H1 (cell line): ENCODE data around the gene TLE4. TPM values are rescaled to one million over a fixed set of nuclear protein-coding genes. Genes with fewer than 3 reads are reported as not detected.

Experiments
- CTCF ChIA-PET: fragments of 300-600 bp; sonication (Branson Sonifier 250); formaldehyde crosslinking; loops from one replicate; lab custom pipeline; 2021; ENCODE audit not compliant: partially characterized antibody; lab: Charles Lee
- POLR2A ChIA-PET: fragments of 300-600 bp; sonication (Branson Sonifier 250); formaldehyde crosslinking; loops from one replicate; lab custom pipeline; 2021; ENCODE audit warnings: inconsistent platforms; ENCODE audit not compliant: partially characterized antibody; lab: Charles Lee
- DNase-seq, 2 experiments: peaks; one replicate each; pipeline versions ENCODE4 v3.0.0 to v3.0.0-alpha.2; 2010 to 2022; ENCODE audit warnings: low spot score in 2 of 2, low read depth in 1 of 2, mixed read lengths in 1 of 2
- FAIRE-seq: peaks from 2 replicates; lab custom pipeline; 2011; peaks lifted over from hg19 to GRCh38; lab: Jason Lieb, UNC
- H2AFZ ChIP-seq: 2 replicates; pipeline ENCODE4 v1.8.1; 2012; ENCODE audit warnings: low read length, inconsistent platforms
- H2AK5ac ChIP-seq: 2 replicates; pipeline ENCODE4 v1.6.1; 2013; ENCODE audit warnings: low read depth, low read length
- H2BK120ac ChIP-seq: replicated peaks from 2 replicates; pipeline ENCODE3; 2013; ENCODE audit warnings: low read depth, low read length, inconsistent platforms
- H2BK12ac ChIP-seq: 2 replicates; pipeline ENCODE4 v1.6.1; 2013; ENCODE audit warnings: low read depth, low read length
- H2BK15ac ChIP-seq: 2 replicates; pipeline ENCODE4 v1.6.1; 2013; ENCODE audit warnings: low read length
- H2BK20ac ChIP-seq: 2 replicates; pipeline ENCODE4 v1.6.1; 2013; ENCODE audit warnings: low read length
- H2BK5ac ChIP-seq: 2 replicates; pipeline ENCODE4 v1.6.1; 2013; ENCODE audit warnings: low read depth, low read length
- H3K14ac ChIP-seq: 2 replicates; pipeline ENCODE4 v1.6.1; 2013; ENCODE audit warnings: inconsistent platforms; ENCODE audit not compliant: insufficient read length
- H3K18ac ChIP-seq: 2 replicates; pipeline ENCODE4 v1.6.1; 2013; ENCODE audit warnings: low read length; ENCODE audit errors: extremely low read depth
- H3K23ac ChIP-seq: 2 replicates; pipeline ENCODE4 v1.6.1; 2013; ENCODE audit warnings: inconsistent platforms; ENCODE audit not compliant: insufficient read length
- H3K23me2 ChIP-seq: 2 replicates; pipeline ENCODE4 v1.6.1; 2013; ENCODE audit warnings: low read depth, low read length
- H3K27ac ChIP-seq: 2 replicates; pipeline ENCODE4 v1.6.1; 2011; ENCODE audit warnings: low read depth, low read length, inconsistent platforms
- H3K27me3 ChIP-seq, 4 experiments: replicated peaks in 1 of 4; 1 replicate in 1 of 4; 2 replicates in 3 of 4; pipeline versions ENCODE4 v1.6.1 to v1.8.1; 2011 to 2013; ENCODE audit warnings: low read length in 3 of 4, mild to moderate bottlenecking in 3 of 4, inconsistent platforms in 2 of 4, mixed read lengths in 2 of 4, moderate library complexity in 1 of 4; ENCODE audit not compliant: control insufficient read depth in 3 of 4, insufficient read depth in 3 of 4; ENCODE audit errors: extremely low read depth in 1 of 4
- H3K36me3 ChIP-seq, 4 experiments: 2 replicates each; pipeline versions ENCODE4 v1.6.1 to v1.8.1; 2011 to 2013; ENCODE audit warnings: mild to moderate bottlenecking in 4 of 4, low read length in 3 of 4, moderate library complexity in 2 of 4, control low read depth in 1 of 4, inconsistent platforms in 1 of 4; ENCODE audit not compliant: insufficient read depth in 4 of 4, control insufficient read depth in 2 of 4
- H3K4ac ChIP-seq: replicated peaks from 2 replicates; pipeline ENCODE3; 2013; ENCODE audit warnings: low read length, low read depth, mixed read lengths, inconsistent platforms; ENCODE audit not compliant: insufficient read length
- H3K4me1 ChIP-seq, 4 experiments: replicated peaks in 1 of 4; 1 replicate in 1 of 4; 2 replicates in 3 of 4; pipeline versions ENCODE4 v1.6.1 to v1.8.1; 2011 to 2013; ENCODE audit warnings: low read length in 3 of 4, inconsistent platforms in 2 of 4, mixed read lengths in 1 of 4; ENCODE audit not compliant: insufficient read depth in 4 of 4, control insufficient read depth in 3 of 4
- H3K4me2 ChIP-seq, 2 experiments: 2 replicates each; pipeline versions ENCODE4 v1.6.1 to v1.8.1; 2011 to 2013; ENCODE audit warnings: low read depth in 2 of 2, low read length in 2 of 2, control low read depth in 1 of 2, inconsistent platforms in 1 of 2, mild to moderate bottlenecking in 1 of 2; ENCODE audit not compliant: insufficient read depth in 1 of 2
- H3K4me3 ChIP-seq, 4 experiments: fragments of 200-600, 300-600 bp in 1 of 4; sonication (generic), shearing (Covaris generic), sonication (Bioruptor Twin) in 1 of 4; 2 replicates each; pipeline versions ENCODE4 v1.5.1 to v1.8.1; 2011 to 2016; ENCODE audit warnings: low read length in 4 of 4, low read depth in 3 of 4, control low read depth in 2 of 4, inconsistent platforms in 2 of 4, mild to moderate bottlenecking in 2 of 4, mixed read lengths in 1 of 4, moderate library complexity in 1 of 4; ENCODE audit not compliant: insufficient read depth in 2 of 4; ENCODE audit errors: extremely low read depth in 1 of 4
- H3K56ac ChIP-seq: replicated peaks from 2 replicates; pipeline ENCODE3; 2013; ENCODE audit warnings: low read depth, mild to moderate bottlenecking, mixed read lengths, low read length, inconsistent platforms; ENCODE audit not compliant: insufficient read length
- H3K79me1 ChIP-seq: 2 replicates; pipeline ENCODE4 v1.6.1; 2013; ENCODE audit warnings: low read depth, low read length, control low read depth
- H3K79me2 ChIP-seq, 2 experiments: 2 replicates each; pipeline versions ENCODE4 v1.6.1 to v1.8.1; 2012 to 2013; ENCODE audit warnings: low read length in 2 of 2, mild to moderate bottlenecking in 2 of 2, inconsistent platforms in 1 of 2; ENCODE audit not compliant: insufficient read depth in 2 of 2, control insufficient read depth in 1 of 2
- H3K9ac ChIP-seq, 4 experiments: replicated peaks in 1 of 4; 1 replicate in 1 of 4; 2 replicates in 3 of 4; pipeline versions ENCODE4 v1.6.1 to v1.8.1; 2011 to 2013; ENCODE audit warnings: low read depth in 3 of 4, low read length in 3 of 4, control low read depth in 2 of 4, mild to moderate bottlenecking in 2 of 4, moderate library complexity in 2 of 4, inconsistent platforms in 1 of 4; ENCODE audit errors: extremely low read depth in 1 of 4
- H3K9me3 ChIP-seq, 2 experiments: 2 replicates each; pipeline versions ENCODE4 v1.6.1 to v1.8.1; 2012 to 2013; ENCODE audit warnings: mild to moderate bottlenecking in 2 of 2, moderate library complexity in 2 of 2, control low read depth in 1 of 2, inconsistent platforms in 1 of 2, low read depth in 1 of 2, low read length in 1 of 2, mixed read lengths in 1 of 2; ENCODE audit not compliant: insufficient read depth in 2 of 2
- H4K20me1 ChIP-seq, 2 experiments: replicated peaks in 1 of 2; 2 replicates each; pipeline versions ENCODE3 to v1.8.1; 2011 to 2013; ENCODE audit warnings: inconsistent platforms in 2 of 2, low read length in 2 of 2, mild to moderate bottlenecking in 1 of 2; ENCODE audit not compliant: insufficient read depth in 2 of 2, control insufficient read depth in 1 of 2
- H4K5ac ChIP-seq: 2 replicates; pipeline ENCODE4 v1.6.1; 2013; ENCODE audit warnings: low read length, low read depth, mixed read lengths, inconsistent platforms; ENCODE audit not compliant: insufficient read length
- H4K8ac ChIP-seq: 2 replicates; pipeline ENCODE4 v1.8.0; 2013; ENCODE audit warnings: mild to moderate bottlenecking, moderate library complexity, low read length, inconsistent platforms; ENCODE audit not compliant: insufficient read depth; ENCODE audit errors: extremely low read depth
- H4K91ac ChIP-seq: replicated peaks from 2 replicates; pipeline ENCODE3; 2013; ENCODE audit warnings: low read length, mixed read lengths, inconsistent platforms; ENCODE audit not compliant: insufficient read length
- BACH1 ChIP-seq: IDR thresholded peaks from 2 replicates; pipeline ENCODE4 v1.6.1; 2012; ENCODE audit warnings: low read length, improper control_type of control experiment
- HDAC2 ChIP-seq, 2 experiments: fragments of 300-600 bp in 1 of 2; sonication (generic) in 1 of 2; IDR thresholded peaks; 2 replicates each; pipeline ENCODE4 v1.6.1; 2011 to 2012; ENCODE audit warnings: low read depth in 2 of 2, low read length in 2 of 2, mild to moderate bottlenecking in 2 of 2, moderate library complexity in 2 of 2, borderline replicate concordance in 1 of 2, inconsistent platforms in 1 of 2
- KDM1A ChIP-seq: fragments of 200-600, 300-600 bp; sonication (generic); IDR thresholded peaks from 2 replicates; pipeline ENCODE4 v1.7.1; 2016; ENCODE audit warnings: mild to moderate bottlenecking, low read length, borderline replicate concordance
- NRF1 ChIP-seq: IDR thresholded peaks from 2 replicates; pipeline ENCODE4 v1.6.1; 2011; ENCODE audit warnings: mild to moderate bottlenecking, low read depth, low read length, improper control_type of control experiment
- POLR2A ChIP-seq, 2 experiments: IDR thresholded peaks; 1 replicate in 1 of 2; 2 replicates in 1 of 2; pipeline ENCODE4 v1.6.1; 2011; ENCODE audit warnings: low read depth in 2 of 2, low read length in 2 of 2, mild to moderate bottlenecking in 2 of 2; ENCODE audit errors: control extremely low read depth in 1 of 2
- SIN3A ChIP-seq, 2 experiments: IDR thresholded peaks in 1 of 2; conservative IDR thresholded peaks in 1 of 2; 2 replicates each; pipeline ENCODE4 v1.6.1; 2011 to 2012; ENCODE audit warnings: low read length in 2 of 2, improper control_type of control experiment in 1 of 2, low read depth in 1 of 2, mild to moderate bottlenecking in 1 of 2
- USF2 ChIP-seq: IDR thresholded peaks from 2 replicates; pipeline ENCODE4 v1.6.1; 2011; ENCODE audit warnings: low read length, improper control_type of control experiment
- YY1 ChIP-seq: IDR thresholded peaks from 2 replicates; pipeline ENCODE4 v1.6.1; 2011; ENCODE audit warnings: low read depth, mild to moderate bottlenecking, low read length
- ZNF274 ChIP-seq: IDR thresholded peaks from 2 replicates; pipeline ENCODE4 v1.7.0; 2012; ENCODE audit warnings: low read length, borderline replicate concordance; ENCODE audit errors: extremely low read depth
- WGBS, 2 experiments: shearing (Covaris generic) in 1 of 2; methylation state at CpG; one replicate each; pipeline versions ENCODE4 v1.1.6 to v1.1.7; 2013 to 2015; ENCODE audit warnings: low lambda C conversion rate in 2 of 2, mixed read lengths in 2 of 2, inconsistent platforms in 1 of 2, low coverage in 1 of 2, missing lambda C conversion rate in 1 of 2; ENCODE audit not compliant: insufficient replicate concordance in 2 of 2, insufficient coverage in 1 of 2, insufficient read length in 1 of 2; ENCODE audit errors: extremely low coverage in 1 of 2, missing lambda C conversion rate in 1 of 2; 5-methylcytosine and 5-hydroxymethylcytosine counted together
- polyA plus RNA-seq, 7 experiments: library from polyadenylated mRNA; depleted of rRNA in 3 of 7; stranded (reverse) in 5 of 7; unstranded in 2 of 7; fragments of >200 nt in 5 of 7; fragments of 200-250 nt in 2 of 7; gene quantifications; 1 replicate in 5 of 7; 2 replicates in 1 of 7; 4 replicates in 1 of 7; pipeline versions ENCODE4 v1.2.1 to v1.2.3, GENCODE V29; 2011 to 2013; ENCODE audit warnings: missing spikeins in 2 of 7, mixed read lengths in 2 of 7
- total RNA-seq: library from RNA; stranded (reverse); fragmentation: NEBNext Ultra II Directional; extraction: Animal tissue kit (Norgen Biotek cat#: 25700); gene quantifications from 2 replicates; pipeline ENCODE4 v1.2.1, GENCODE V29; 2021

The TLE4 gene
- total and polyA plus RNA-seq, 2 of the 8 experiments (the other 6 are each of a cell fraction or from before 2014, with no cell fraction given), result 32.4 to 36.9 TPM

DNA sequence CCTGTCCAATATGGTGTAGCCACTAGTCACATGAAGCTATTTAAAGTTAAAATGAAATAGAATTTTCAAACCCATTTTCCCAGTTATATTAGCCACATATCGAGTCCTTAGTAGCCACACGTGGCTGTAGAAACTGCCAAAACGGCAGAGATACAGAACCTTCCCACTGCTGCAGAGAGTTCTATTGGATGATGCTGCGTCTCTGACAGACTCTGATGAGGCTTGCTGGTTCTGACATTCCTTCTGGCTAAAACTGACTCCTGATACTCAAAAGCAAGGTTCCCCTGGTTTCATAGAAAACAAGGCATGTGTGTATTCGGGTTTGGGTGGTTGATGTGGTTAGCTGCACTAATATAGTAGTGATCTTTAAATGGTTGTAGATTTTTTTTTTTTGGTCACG lies 91.5 kb downstream of the TLE4 start:
- peak overlapping the region; percentile 54 to 58 for H3K4me2 ChIP-seq
- peak overlapping the region; percentile 27 for H3K4ac ChIP-seq
- no peak overlapping the region for H2BK120ac ChIP-seq
- no peak overlapping the region for H4K8ac ChIP-seq
- no peak for TF ChIP-seq POLR2A (IDR thresholded peaks at IDR 0.05; ENCODE audit: control extremely low read depth in 1 of 2, low read depth in 2 of 2, low read length in 2 of 2)
- TF ChIP-seq YY1, result no peak
- TF ChIP-seq USF2, result no peak
- no peak for TF ChIP-seq NRF1
- no peak for TF ChIP-seq KDM1A
- TF ChIP-seq BACH1, result no peak
- TF ChIP-seq ZNF274, result no peak
- TF ChIP-seq HDAC2 (IDR thresholded peaks at IDR 0.05; ENCODE audit: borderline replicate concordance in 1 of 2, low read depth in 2 of 2, low read length in 2 of 2), result no peak
- TF ChIP-seq SIN3A (conservative IDR thresholded peaks at IDR 0.05 in 1 of 2, IDR thresholded peaks at IDR 0.05 in 1 of 2; ENCODE audit: low read depth in 1 of 2, low read length in 2 of 2), result no peak
- H3K18ac ChIP-seq, result no peak overlapping the region
- peak overlapping the region in 2 of 4 experiments; percentile 13 to 41; a peak in 3 of 8 replicates for H3K4me3 ChIP-seq
- no peak overlapping the region for H2BK20ac ChIP-seq
- H4K20me1 ChIP-seq, result no peaks in the 10 kb centered on the region
- FAIRE-seq, result peak; percentile 28
- WGBS, 2 experiments, result 63% methylated on average over 6 of the region's 6 CpGs; no CpG with 5 or more reads in 1 of the 2 experiments
- no peak overlapping the region for H2BK15ac ChIP-seq
- no peak overlapping the region for H2BK12ac ChIP-seq
- peaks cover 9 to 30% (median 19%) of the 10 kb centered on the region in 4 experiments for H3K4me1 ChIP-seq
- no peak overlapping the region for H3K23ac ChIP-seq
- H3K79me2 ChIP-seq, result 0 out of 4 replicates have a peak, but pooled peaks cover 0 to 5% of the 10 kb centered on the region in 2 experiments
- H3K27me3 ChIP-seq, result no peaks in the 10 kb centered on the region
- no peak for DNase-seq
- no peaks in the 10 kb centered on the region for H3K9me3 ChIP-seq
- H3K23me2 ChIP-seq, result no peaks in the 10 kb centered on the region
- ChIA-PET CTCF (interaction anchor here (1.0 kb wide), 1 partner anchor 69 kb away, joined by 3 read pairs; no protein-coding TSS in a partner anchor), POLR2A (interaction anchor here (1.3 to 1.6 kb wide), 2 partner anchors 36 to 92 kb away, joined by 4 to 6 read pairs; partner anchors contain the start of gene TLE4)
- no peak overlapping the region for H4K91ac ChIP-seq
- 0 out of 7 replicates have a peak overlapping the region, but pooled peaks of 1 of the 4 experiments have one; percentile 15 for H3K9ac ChIP-seq
- no peak overlapping the region for H2AFZ ChIP-seq
- H3K79me1 ChIP-seq, result no peaks in the 10 kb centered on the region
- 0 out of 2 replicates have a peak overlapping the region, but pooled peaks have one; percentile 57 for H2BK5ac ChIP-seq
- no peaks in the 10 kb centered on the region for H3K36me3 ChIP-seq
- H3K56ac ChIP-seq, result no peak overlapping the region
- H2AK5ac ChIP-seq, result no peak overlapping the region
- no peak overlapping the region for H4K5ac ChIP-seq
- H3K14ac ChIP-seq, result no peak overlapping the region
- no peak overlapping the region for H3K27ac ChIP-seq
